ENCODE results near the gene LTBR. TPM values are rescaled to one million over a fixed set of nuclear protein-coding genes. Genes with fewer than 3 reads are reported as not detected.

LTBR gene
- total and polyA plus RNA-seq, 2 donors (not counting 3 experiments of a cell fraction or from before 2014, with no cell fraction given) = 70.7 to 102 TPM

GRCh38 chr12:6351622-6352021 is 32.3 kb upstream of the LTBR start:
- H3K9me1 ChIP-seq (replicated peaks; ENCODE audit: control insufficient read depth, extremely low read depth, insufficient read depth, low read length) = no peaks in the 10 kb centered on the region
- intact Hi-C loops (cut with micrococcal nuclease) (no loop called here), dilution Hi-C loops (cut with MboI; ENCODE audit: extremely low pct_ligation_motif_present, low sequenced_read_pairs) (no loop called here)
- no peaks in the 10 kb centered on the region for H3K79me2 ChIP-seq (ENCODE audit: control insufficient read depth, insufficient read depth, low read length)
- ChIA-PET CTCF (interaction anchor here (1.1 to 2.1 kb wide), 4 partner anchors 8 to 114 kb away, joined by 3 to 6 read pairs (median 4); no protein-coding TSS in a partner anchor), POLR2A (interaction anchor here (0.8 to 1.7 kb wide), 2 partner anchors 12 to 19 kb away, joined by 4 to 8 read pairs; no protein-coding TSS in a partner anchor)
- peaks cover 0 to 2% of the 10 kb centered on the region in 2 experiments for H3K27me3 ChIP-seq (ENCODE audit: control insufficient read depth in 2 of 2, insufficient read depth in 2 of 2, low read length in 2 of 2)
- H3K4me2 ChIP-seq (ENCODE audit: insufficient read depth, low read length) = no peak overlapping the region
- H3K9me3 ChIP-seq (replicated peaks; ENCODE audit: control insufficient read depth, insufficient read depth, low read length) = no peaks in the 10 kb centered on the region
- no peak overlapping the region for H3K4me3 ChIP-seq (replicated peaks in 1 of 3; ENCODE audit: insufficient read depth in 1 of 3, low read depth in 1 of 3, low read length in 3 of 3)
- no peaks in the 10 kb centered on the region for H4K20me1 ChIP-seq (replicated peaks; ENCODE audit: control insufficient read depth, extremely low read depth, insufficient read depth, low read length)
- H3K9ac ChIP-seq (replicated peaks; ENCODE audit: extremely low read depth, insufficient read depth, low read length) = no peak overlapping the region
- H2AFZ ChIP-seq (ENCODE audit: low read depth, low read length) = no peak overlapping the region
- FAIRE-seq = no peak
- no peaks in the 10 kb centered on the region for H3K36me3 ChIP-seq (ENCODE audit: control insufficient read depth in 2 of 2, extremely low read depth in 1 of 2, insufficient read depth in 2 of 2, low read length in 2 of 2)
- TF ChIP-seq JUN (IDR thresholded peaks at IDR 0.05; ENCODE audit: borderline replicate concordance, insufficient read depth, insufficient read length, low read depth) (no peak), GATA2 (IDR thresholded peaks at IDR 0.05; ENCODE audit: insufficient read depth, insufficient read length, low read depth, low read length) (no peak), FOS (IDR thresholded peaks at IDR 0.05; ENCODE audit: borderline replicate concordance, insufficient read depth, low read length) (no peak), EZH2 (IDR thresholded peaks at IDR 0.05; ENCODE audit: borderline replicate concordance, low read depth, low read length, severe bottlenecking) (no peak), MAX (IDR thresholded peaks at IDR 0.05; ENCODE audit: insufficient read depth, insufficient read length) (no peak), POLR2A (IDR thresholded peaks at IDR 0.05; ENCODE audit: low read depth, low read length) (no peak), MYC (IDR thresholded peaks at IDR 0.05; ENCODE audit: low read depth, low read length) (no peak), POLR2AphosphoS5 (IDR thresholded peaks at IDR 0.05; ENCODE audit: insufficient read depth, low read depth, low read length) (no peak), CTCF (IDR thresholded peaks at IDR 0.05; ENCODE audit: extremely low read depth in 1 of 2, insufficient read depth in 1 of 2, low read depth in 1 of 2, low read length in 2 of 2) (no peak)
- DNase-seq (ENCODE audit: low read depth, low spot score) = no peak
- BruUV-seq (replicated peaks) = no TSS peak
- H3K27ac ChIP-seq (ENCODE audit: insufficient read depth, low read depth, low read length) = no peak overlapping the region
- peaks cover 14% of the 10 kb centered on the region for H3K4me1 ChIP-seq (ENCODE audit: control insufficient read depth, extremely low read depth, insufficient read depth, low read length)

All from endothelial cell of umbilical vein (primary cell).